GM12891 (cell line): ENCODE measurements around the gene CHST4.

Experiments
- POLR2A ChIP-seq: IDR thresholded peaks from 2 replicates; pipeline ENCODE4 v1.6.1; 2011; ENCODE audit warnings: low read depth, low read length, control low read depth
- POLR2AphosphoS5 ChIP-seq: IDR thresholded peaks from 2 replicates; pipeline ENCODE4 v1.6.1; 2011; ENCODE audit warnings: low read depth, low read length, control low read depth
- POU2F2 ChIP-seq: IDR thresholded peaks from 2 replicates; pipeline ENCODE4 v1.6.1; 2011; ENCODE audit warnings: low read depth, mild to moderate bottlenecking, control low read depth, low read length, moderate library complexity
- SPI1 ChIP-seq: IDR thresholded peaks from 2 replicates; pipeline ENCODE4 v1.6.1; 2011; ENCODE audit warnings: low read depth, low read length, control low read depth
- TAF1 ChIP-seq: IDR thresholded peaks from 2 replicates; pipeline ENCODE4 v1.6.1; 2011; ENCODE audit warnings: low read depth, low read length, control low read depth

GRCh38 chr16:71569621-71570020 lies 43.4 kb downstream of the CHST4 start:
- TF ChIP-seq POLR2A, result no peak
- no peak for TF ChIP-seq TAF1
- TF ChIP-seq SPI1, result no peak
- no peak for TF ChIP-seq POLR2AphosphoS5
- TF ChIP-seq POU2F2, result no peak
